Endothelial cell of umbilical vein (primary cell): ENCODE results near the gene IP6K1.

Experiments
- CTCF ChIP-seq, 2 donors: IDR thresholded peaks; 1 replicate in 1 of 2; 2 replicates in 1 of 2; pipeline ENCODE4 v1.5.1; 2011; ENCODE audit warnings: low read length in 2 of 2, mild to moderate bottlenecking in 2 of 2, moderate library complexity in 2 of 2, control low read depth in 1 of 2, inconsistent platforms in 1 of 2, low read depth in 1 of 2; ENCODE audit not compliant: insufficient read depth in 1 of 2; ENCODE audit errors: extremely low read depth in 1 of 2
- EZH2 ChIP-seq: IDR thresholded peaks from 2 replicates; pipeline ENCODE4 v1.6.1; 2012; ENCODE audit warnings: borderline replicate concordance, low read depth, mild to moderate bottlenecking, moderate library complexity, low read length, inconsistent platforms; ENCODE audit not compliant: severe bottlenecking
- GATA2 ChIP-seq: IDR thresholded peaks from 2 replicates; pipeline ENCODE4 v1.7.0; 2011; ENCODE audit warnings: low read depth, mild to moderate bottlenecking, moderate library complexity, mixed read lengths, low read length; ENCODE audit not compliant: insufficient read length, insufficient read depth
- JUN ChIP-seq: IDR thresholded peaks from 2 replicates; pipeline ENCODE4 v1.6.1; 2011; ENCODE audit warnings: borderline replicate concordance, low read depth; ENCODE audit not compliant: insufficient read length, insufficient read depth
- MAX ChIP-seq: IDR thresholded peaks from 2 replicates; pipeline ENCODE4 v1.6.1; 2011; ENCODE audit not compliant: insufficient read depth, insufficient read length
- MYC ChIP-seq: IDR thresholded peaks from one replicate; pipeline ENCODE4 v1.6.1; 2011; ENCODE audit warnings: mild to moderate bottlenecking, low read depth, low read length
- POLR2A ChIP-seq: IDR thresholded peaks from 2 replicates; pipeline ENCODE4 v1.6.1; 2012; ENCODE audit warnings: low read depth, mild to moderate bottlenecking, control low read depth, low read length
- POLR2AphosphoS5 ChIP-seq: IDR thresholded peaks from 2 replicates; pipeline ENCODE4 v1.6.1; 2012; ENCODE audit warnings: low read depth, mild to moderate bottlenecking, control low read depth, low read length, moderate library complexity; ENCODE audit not compliant: insufficient read depth

- TF ChIP-seq POLR2A (no peak), JUN (no peak), CTCF (IDR thresholded peaks at IDR 0.05; ENCODE audit: extremely low read depth in 1 of 2, insufficient read depth in 1 of 2, low read depth in 1 of 2, low read length in 2 of 2) (no peak), MYC (no peak), EZH2 (no peak), MAX (no peak), POLR2AphosphoS5 (no peak), GATA2 (no peak)
Observed at GRCh38 chr3:49772703-49773102, 13.6 kb downstream of the IP6K1 start.
